ENCODE data around the gene ERCC6L2.

- no peak for TF ChIP-seq ATF3 (IDR thresholded peaks at IDR 0.05; ENCODE audit: insufficient read depth, low read depth, low read length)
- TF ChIP-seq CTCF (IDR thresholded peaks at IDR 0.05; ENCODE audit: control extremely low read depth in 1 of 3, insufficient read depth in 1 of 3, low read depth in 1 of 3, low read length in 3 of 3), result no peak
- TF ChIP-seq MAX (IDR thresholded peaks at IDR 0.05), result no peak
- no peak for TF ChIP-seq POLR2AphosphoS5 (IDR thresholded peaks at IDR 0.05; ENCODE audit: low read depth, low read length)
- no peak for TF ChIP-seq PHF8 (conservative IDR thresholded peaks at IDR 0.05; ENCODE audit: low read depth, low read length)
- no peak for TF ChIP-seq CBX5 (IDR thresholded peaks at IDR 0.05; ENCODE audit: low read depth, low read length)
- TF ChIP-seq SP4 (IDR thresholded peaks at IDR 0.05; ENCODE audit: low read length), result no peak
- TF ChIP-seq CHD2 (IDR thresholded peaks at IDR 0.05; ENCODE audit: low read length), result no peak
- no peak for TF ChIP-seq CREB1 (IDR thresholded peaks at IDR 0.05)
- TF ChIP-seq SP2 (IDR thresholded peaks at IDR 0.05; ENCODE audit: low read length), result no peak
- no peak for TF ChIP-seq FOSL1 (IDR thresholded peaks at IDR 0.05; ENCODE audit: insufficient read depth, low read depth, low read length)
- TF ChIP-seq JUN (IDR thresholded peaks at IDR 0.05; ENCODE audit: low read depth, low read length), result no peak
- TF ChIP-seq EP300 (IDR thresholded peaks at IDR 0.05; ENCODE audit: borderline replicate concordance in 1 of 2, low read depth in 2 of 2, low read length in 2 of 2), result no peak
- TF ChIP-seq SIN3A (conservative IDR thresholded peaks at IDR 0.05 in 1 of 2, IDR thresholded peaks at IDR 0.05 in 1 of 2; ENCODE audit: low read depth in 1 of 2, low read length in 2 of 2), result no peak
Observed at GRCh38 chr9:95833546-95834178, 41.8 kb upstream of the ERCC6L2 start.
